Ovary (tissue), 3 donors: Measurements from ENCODE around the gene SZRD1.

Experiments used
- POLR2A ChIP-seq: fragments of 450-650 bp; IDR thresholded peaks from one replicate; pipeline ENCODE4 v1.6.1; 2017; ENCODE audit warnings: antibody characterized with exemption, mild to moderate bottlenecking, moderate library complexity
- TF ChIP-seq, protein P1 (sequence below), 3 donors: fragments of 450-650 bp in 2 of 3; fragments of 200-600 bp in 1 of 3; IDR thresholded peaks; one replicate each; pipeline versions ENCODE4 v1.5.1 to v1.8.0; 2016 to 2022; ENCODE audit warnings: antibody characterized with exemption in 3 of 3, mild to moderate bottlenecking in 1 of 3
- donor health status: DM: no; HTN: no; CAD: no.

DNA sequence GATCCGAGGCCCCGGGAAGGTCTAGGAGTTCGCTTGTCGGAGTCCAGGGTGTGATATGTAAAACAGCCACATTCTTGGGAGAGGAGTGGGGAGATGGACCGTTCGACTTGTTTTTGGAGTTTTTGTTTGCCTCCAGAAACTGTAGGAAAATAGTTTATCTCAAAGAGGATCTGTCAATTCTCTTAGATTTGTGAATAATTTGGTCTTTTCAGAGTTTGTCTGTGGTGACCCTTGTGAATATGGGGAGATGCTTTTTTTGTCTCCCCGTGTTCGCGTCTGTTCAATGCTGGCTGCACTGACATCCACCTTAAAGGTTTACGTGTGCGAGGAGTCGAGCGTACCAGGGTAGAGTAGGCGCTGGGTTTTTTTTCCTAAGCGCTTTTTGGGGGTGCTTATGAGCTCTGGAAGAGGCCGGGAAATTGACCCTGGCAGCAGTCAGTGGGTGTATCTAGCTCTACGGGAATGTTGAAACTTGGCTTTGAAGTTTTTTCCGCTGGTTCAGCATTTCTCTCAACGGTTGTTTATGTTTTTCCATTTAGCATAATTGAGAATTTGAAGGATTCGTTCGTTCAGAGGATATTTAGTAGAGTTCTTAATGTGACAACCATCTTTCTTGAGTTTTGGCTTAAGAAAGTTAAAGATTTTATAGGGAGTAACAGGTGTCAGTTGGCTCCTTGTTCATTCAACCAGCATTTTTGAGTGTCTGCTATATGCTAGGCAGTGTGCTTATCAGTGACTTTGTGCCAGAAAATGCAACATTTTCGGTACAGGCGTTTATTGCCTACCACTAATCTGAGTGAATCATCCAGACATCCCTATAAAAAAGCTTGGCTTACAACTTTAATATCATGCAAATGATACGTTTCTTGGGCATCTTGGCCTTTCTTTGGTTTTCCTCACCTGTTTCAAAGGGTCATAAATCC is 1.2 kb downstream of the SZRD1 start:
- TF ChIP-seq, protein P1, sequence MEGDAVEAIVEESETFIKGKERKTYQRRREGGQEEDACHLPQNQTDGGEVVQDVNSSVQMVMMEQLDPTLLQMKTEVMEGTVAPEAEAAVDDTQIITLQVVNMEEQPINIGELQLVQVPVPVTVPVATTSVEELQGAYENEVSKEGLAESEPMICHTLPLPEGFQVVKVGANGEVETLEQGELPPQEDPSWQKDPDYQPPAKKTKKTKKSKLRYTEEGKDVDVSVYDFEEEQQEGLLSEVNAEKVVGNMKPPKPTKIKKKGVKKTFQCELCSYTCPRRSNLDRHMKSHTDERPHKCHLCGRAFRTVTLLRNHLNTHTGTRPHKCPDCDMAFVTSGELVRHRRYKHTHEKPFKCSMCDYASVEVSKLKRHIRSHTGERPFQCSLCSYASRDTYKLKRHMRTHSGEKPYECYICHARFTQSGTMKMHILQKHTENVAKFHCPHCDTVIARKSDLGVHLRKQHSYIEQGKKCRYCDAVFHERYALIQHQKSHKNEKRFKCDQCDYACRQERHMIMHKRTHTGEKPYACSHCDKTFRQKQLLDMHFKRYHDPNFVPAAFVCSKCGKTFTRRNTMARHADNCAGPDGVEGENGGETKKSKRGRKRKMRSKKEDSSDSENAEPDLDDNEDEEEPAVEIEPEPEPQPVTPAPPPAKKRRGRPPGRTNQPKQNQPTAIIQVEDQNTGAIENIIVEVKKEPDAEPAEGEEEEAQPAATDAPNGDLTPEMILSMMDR (IDR thresholded peaks at IDR 0.05), result no peak
- TF ChIP-seq POLR2A, result no peak
